GM20000 (cell line): Measurements from ENCODE around the gene LRBA.

ENCODE experiments used
- DNase-seq: peaks from one replicate; pipeline ENCODE4 v3.0.0; 2012; ENCODE audit warnings: low spot score
- TF ChIP-seq, protein P1 (sequence below): IDR thresholded peaks from 2 replicates; pipeline ENCODE4 v1.5.1; 2012; ENCODE audit warnings: mild to moderate bottlenecking, control low read depth; ENCODE audit errors: extremely low read depth, missing control alignments

Gene LRBA

DNA sequence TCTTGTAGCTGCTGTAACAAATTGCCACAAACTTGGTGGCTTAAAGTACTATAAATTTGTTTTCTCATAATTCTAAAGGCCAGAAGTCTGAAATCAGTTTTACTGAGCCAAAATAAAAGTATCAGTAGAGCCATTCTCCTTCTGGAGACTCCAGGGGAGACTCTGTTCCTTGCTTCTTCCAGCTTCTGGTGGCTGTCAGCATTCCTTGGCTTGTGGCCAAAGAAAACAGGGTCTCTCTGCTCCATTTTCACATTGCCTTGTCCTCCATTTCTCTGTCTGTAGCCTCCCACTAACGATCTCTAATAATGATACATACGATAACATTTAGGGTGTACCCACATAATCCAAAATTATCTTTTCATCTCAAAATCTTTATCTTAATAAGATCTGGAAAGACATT is 232.8 kb downstream of the LRBA start:
- TF ChIP-seq, protein P1, sequence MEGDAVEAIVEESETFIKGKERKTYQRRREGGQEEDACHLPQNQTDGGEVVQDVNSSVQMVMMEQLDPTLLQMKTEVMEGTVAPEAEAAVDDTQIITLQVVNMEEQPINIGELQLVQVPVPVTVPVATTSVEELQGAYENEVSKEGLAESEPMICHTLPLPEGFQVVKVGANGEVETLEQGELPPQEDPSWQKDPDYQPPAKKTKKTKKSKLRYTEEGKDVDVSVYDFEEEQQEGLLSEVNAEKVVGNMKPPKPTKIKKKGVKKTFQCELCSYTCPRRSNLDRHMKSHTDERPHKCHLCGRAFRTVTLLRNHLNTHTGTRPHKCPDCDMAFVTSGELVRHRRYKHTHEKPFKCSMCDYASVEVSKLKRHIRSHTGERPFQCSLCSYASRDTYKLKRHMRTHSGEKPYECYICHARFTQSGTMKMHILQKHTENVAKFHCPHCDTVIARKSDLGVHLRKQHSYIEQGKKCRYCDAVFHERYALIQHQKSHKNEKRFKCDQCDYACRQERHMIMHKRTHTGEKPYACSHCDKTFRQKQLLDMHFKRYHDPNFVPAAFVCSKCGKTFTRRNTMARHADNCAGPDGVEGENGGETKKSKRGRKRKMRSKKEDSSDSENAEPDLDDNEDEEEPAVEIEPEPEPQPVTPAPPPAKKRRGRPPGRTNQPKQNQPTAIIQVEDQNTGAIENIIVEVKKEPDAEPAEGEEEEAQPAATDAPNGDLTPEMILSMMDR, result no peak
- DNase-seq, result no peak

DNA sequence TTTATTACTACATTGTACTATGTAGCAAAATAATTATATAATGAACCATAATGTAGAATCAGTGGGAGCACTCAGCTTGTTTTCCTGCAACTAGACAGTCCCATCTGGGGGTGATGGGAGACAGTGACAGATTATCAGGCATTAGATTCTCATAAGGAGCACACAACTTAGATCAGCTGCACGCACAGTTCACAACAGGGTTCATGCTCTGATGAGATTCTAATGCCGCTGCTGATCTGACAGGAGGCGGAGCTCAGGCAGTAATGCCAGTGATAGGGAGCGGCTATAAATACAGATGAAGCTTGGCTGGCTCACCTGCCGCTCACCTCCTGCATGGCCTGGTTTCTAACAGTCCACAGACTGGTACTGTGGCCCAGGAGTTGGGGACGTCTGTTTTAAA is 233.9 kb downstream of the LRBA start:
- TF ChIP-seq, protein P1, result no peak
- DNase-seq, result no peak

- no peak for DNase-seq
- TF ChIP-seq, protein P1, result no peak
Measured at GRCh38 chr4:150779707-150780106, 235.4 kb downstream of the LRBA start.

GRCh38 chr4:150773729-150774449 is 241.2 kb downstream of the LRBA start:
- DNase-seq, result no peak
- TF ChIP-seq, protein P1, result no peak

DNA sequence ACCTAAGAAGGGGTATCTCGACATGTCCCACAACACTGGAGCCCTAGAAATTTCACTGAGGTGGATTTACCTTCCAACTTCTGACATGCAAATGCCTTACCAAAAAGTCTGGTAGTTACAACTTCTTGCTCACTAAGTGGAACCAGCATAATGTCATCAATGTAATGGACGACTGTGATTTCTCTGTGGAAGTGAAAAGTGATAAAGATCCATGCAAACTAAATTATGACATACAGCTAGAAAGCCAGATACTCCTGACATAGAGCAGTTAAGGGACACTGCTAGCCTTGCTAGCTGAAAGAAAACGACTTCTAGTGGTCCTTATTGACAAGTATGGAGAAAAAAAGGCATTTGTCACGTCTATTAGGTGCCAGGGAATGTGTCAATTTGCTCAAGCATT is 242.1 kb downstream of the LRBA start:
- TF ChIP-seq, protein P1, result no peak
- DNase-seq, result no peak

- no peak for DNase-seq
- TF ChIP-seq, protein P1, result no peak
Measured at GRCh38 chr4:150771382-150771781, 243.7 kb downstream of the LRBA start.

DNA sequence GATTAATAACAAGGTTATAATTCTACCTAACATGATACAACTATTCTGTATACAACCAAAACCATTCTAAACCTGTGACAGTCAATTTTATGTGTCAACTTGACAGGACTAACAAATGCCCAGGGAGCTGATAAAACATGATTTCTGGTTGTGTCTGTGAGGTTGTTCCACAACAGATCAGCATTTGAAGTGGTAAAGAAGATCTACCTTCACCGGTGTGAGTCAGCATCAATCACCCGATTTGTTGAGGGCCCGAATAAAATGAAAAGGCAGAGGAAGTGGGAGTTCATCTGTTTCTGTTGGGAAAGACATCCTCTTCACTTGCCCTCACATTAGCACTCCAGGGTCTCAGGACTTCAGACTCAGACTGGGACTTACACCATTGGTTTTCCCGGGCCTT is 245.2 kb downstream of the LRBA start:
- no peak for DNase-seq
- TF ChIP-seq, protein P1, result no peak
